H9 (cell line): ENCODE measurements around the gene EDEM1. TPM values are rescaled to one million over a fixed set of nuclear protein-coding genes. Genes with fewer than 3 reads are reported as not detected.

ENCODE experiments used
- DNase-seq: peaks from one replicate; pipeline ENCODE4 v3.0.0-alpha.2; 2017
- H2AFZ ChIP-seq: one replicate; pipeline ENCODE4 v1.6.1; 2013; ENCODE audit warnings: mild to moderate bottlenecking, low read length, control low read depth, moderate library complexity
- H2AK5ac ChIP-seq: 2 replicates; pipeline ENCODE4 v1.6.1; 2013; ENCODE audit warnings: low read length, control low read depth, mixed read lengths; ENCODE audit not compliant: insufficient read length
- H2BK120ac ChIP-seq: one replicate; pipeline ENCODE4 v1.6.1; 2013; ENCODE audit warnings: low read depth, mild to moderate bottlenecking, low read length, control low read depth, inconsistent platforms; ENCODE audit not compliant: poor library complexity, severe bottlenecking
- H2BK12ac ChIP-seq: 2 replicates; pipeline ENCODE4 v1.6.1; 2013; ENCODE audit warnings: low read length, control low read depth, mixed read lengths, low read depth; ENCODE audit not compliant: insufficient read length
- H2BK15ac ChIP-seq: 2 replicates; pipeline ENCODE4 v1.6.1; 2013; ENCODE audit warnings: low read depth, low read length, control low read depth
- H2BK20ac ChIP-seq: one replicate; pipeline ENCODE4 v1.6.1; 2013; ENCODE audit warnings: low read depth, mild to moderate bottlenecking, low read length, control low read depth, inconsistent platforms; ENCODE audit not compliant: poor library complexity, severe bottlenecking
- H2BK5ac ChIP-seq: 2 replicates; pipeline ENCODE4 v1.6.1; 2013; ENCODE audit warnings: low read length, control low read depth, mixed read lengths; ENCODE audit not compliant: insufficient read length
- H3K14ac ChIP-seq: 2 replicates; pipeline ENCODE4 v1.6.1; 2013; ENCODE audit warnings: low read length, control low read depth; ENCODE audit not compliant: insufficient read depth
- H3K18ac ChIP-seq: 2 replicates; pipeline ENCODE4 v1.6.1; 2013; ENCODE audit warnings: low read depth, mild to moderate bottlenecking, mixed read lengths, low read length, control low read depth; ENCODE audit not compliant: insufficient read length
- H3K23ac ChIP-seq: 2 replicates; pipeline ENCODE4 v1.6.1; 2013; ENCODE audit warnings: low read length, control low read depth, mixed read lengths, low read depth; ENCODE audit not compliant: insufficient read length
- H3K23me2 ChIP-seq: 2 replicates; pipeline ENCODE4 v1.6.1; 2013; ENCODE audit warnings: low read depth, mild to moderate bottlenecking, mixed read lengths, low read length, control low read depth; ENCODE audit not compliant: insufficient read length, poor library complexity, severe bottlenecking
- H3K27ac ChIP-seq: 2 replicates; pipeline ENCODE4 v1.5.1; 2013; ENCODE audit warnings: low read length, control low read depth, mixed read lengths, low read depth; ENCODE audit not compliant: insufficient read length
- H3K27me3 ChIP-seq: 2 replicates; pipeline ENCODE4 v1.6.1; 2013; ENCODE audit warnings: low read length, control low read depth, inconsistent platforms; ENCODE audit not compliant: insufficient read depth
- H3K4ac ChIP-seq: 2 replicates; pipeline ENCODE4 v1.6.1; 2013; ENCODE audit warnings: low read depth, mild to moderate bottlenecking, control low read depth, inconsistent platforms, low read length, moderate library complexity
- H3K4me1 ChIP-seq: 2 replicates; pipeline ENCODE4 v1.6.1; 2013; ENCODE audit warnings: low read length, control low read depth, inconsistent platforms; ENCODE audit not compliant: insufficient read depth
- H3K4me2 ChIP-seq: 2 replicates; pipeline ENCODE4 v1.6.1; 2013; ENCODE audit warnings: low read length, control low read depth, mixed read lengths; ENCODE audit not compliant: insufficient read length, insufficient read depth
- H3K56ac ChIP-seq: 2 replicates; pipeline ENCODE4 v1.6.1; 2013; ENCODE audit warnings: low read depth, mild to moderate bottlenecking, mixed read lengths, low read length, control low read depth; ENCODE audit not compliant: insufficient read length
- H3K79me1 ChIP-seq: 2 replicates; pipeline ENCODE4 v1.6.1; 2013; ENCODE audit warnings: low read depth, mild to moderate bottlenecking, moderate library complexity, low read length, control low read depth, inconsistent platforms; ENCODE audit not compliant: insufficient read depth, poor library complexity, severe bottlenecking
- H3K79me2 ChIP-seq: 2 replicates; pipeline ENCODE4 v1.6.1; 2013; ENCODE audit warnings: low read length, control low read depth, inconsistent platforms; ENCODE audit not compliant: insufficient read depth
- H3K9ac ChIP-seq: 2 replicates; pipeline ENCODE4 v1.6.1; 2013; ENCODE audit warnings: low read length, control low read depth, mixed read lengths; ENCODE audit not compliant: insufficient read length; ENCODE audit errors: extremely low read depth
- H3K9me3 ChIP-seq: one replicate; pipeline ENCODE4 v1.6.1; 2013; ENCODE audit warnings: low read depth, low read length, inconsistent platforms; ENCODE audit not compliant: control insufficient read depth
- H3T11ph ChIP-seq: one replicate; pipeline ENCODE4 v1.6.1; 2013; ENCODE audit warnings: mild to moderate bottlenecking, low read length, control low read depth, inconsistent platforms
- H4K20me1 ChIP-seq: one replicate; pipeline ENCODE4 v1.6.1; 2013; ENCODE audit not compliant: control insufficient read depth, insufficient read length, insufficient read depth
- H4K5ac ChIP-seq: 2 replicates; pipeline ENCODE4 v1.6.1; 2013; ENCODE audit warnings: low read depth, mild to moderate bottlenecking, mixed read lengths, low read length, control low read depth; ENCODE audit not compliant: insufficient read length
- H4K8ac ChIP-seq: replicated peaks from 2 replicates; pipeline ENCODE4 v1.6.1; 2013; ENCODE audit warnings: low read length, control low read depth, mixed read lengths, low read depth; ENCODE audit not compliant: insufficient read length
- H4K91ac ChIP-seq: 2 replicates; pipeline ENCODE4 v1.6.1; 2013; ENCODE audit warnings: low read depth, mild to moderate bottlenecking, moderate library complexity, mixed read lengths, low read length, control low read depth; ENCODE audit not compliant: insufficient read length
- H3K27ac Mint-ChIP-seq, 3 experiments: 2 replicates in 2 of 3; 3 replicates in 1 of 3; pipeline ENCODE4 v1.8.0; 2020 to 2021; ENCODE audit warnings: mixed read lengths in 3 of 3, mild to moderate bottlenecking in 1 of 3, moderate library complexity in 1 of 3
- H3K27me3 Mint-ChIP-seq: 2 replicates; pipeline ENCODE4 v1.8.0; 2021; ENCODE audit warnings: low read depth, mild to moderate bottlenecking, moderate library complexity, mixed read lengths
- H3K36me3 Mint-ChIP-seq, 3 experiments: 2 replicates in 2 of 3; 3 replicates in 1 of 3; pipeline ENCODE4 v1.8.0; 2020 to 2021; ENCODE audit warnings: low read depth in 3 of 3, mixed read lengths in 3 of 3; ENCODE audit not compliant: insufficient read depth in 1 of 3
- H3K4me1 Mint-ChIP-seq, 2 experiments: 2 replicates each; pipeline ENCODE4 v1.8.0; 2020; ENCODE audit warnings: mixed read lengths in 2 of 2
- H3K4me3 Mint-ChIP-seq, 2 experiments: 2 replicates in 1 of 2; 3 replicates in 1 of 2; pipeline ENCODE4 v1.8.0; 2020 to 2021; ENCODE audit warnings: mild to moderate bottlenecking in 2 of 2, mixed read lengths in 2 of 2, moderate library complexity in 1 of 2
- H3K9me3 Mint-ChIP-seq, 2 experiments: 2 replicates in 1 of 2; 3 replicates in 1 of 2; pipeline ENCODE4 v1.8.0; 2020; ENCODE audit warnings: mild to moderate bottlenecking in 2 of 2, mixed read lengths in 2 of 2, moderate library complexity in 1 of 2
- WGBS: extraction: QIAGEN DNeasy Blood & Tissue Kit; methylation state at CpG from one replicate; pipeline ENCODE4 v1.1.7; 2013; ENCODE audit warnings: missing lambda C conversion rate, low lambda C conversion rate, mixed read lengths; ENCODE audit not compliant: insufficient read length; ENCODE audit errors: extremely low coverage; 5-methylcytosine and 5-hydroxymethylcytosine counted together
- total RNA-seq: library from RNA; stranded (reverse); gene quantifications from 2 replicates; pipeline ENCODE4 v1.2.1, GENCODE V29; 2021
- TF ChIP-seq, protein P1 (sequence below): fragments of 200-600 bp; sonication (generic); conservative IDR thresholded peaks from 3 replicates; pipeline ENCODE4 v1.8.0; 2021; ENCODE audit warnings: antibody characterized with exemption, mild to moderate bottlenecking

The EDEM1 gene
- total RNA-seq, 1 experiment from 2014 or later = 11.7 TPM

DNA sequence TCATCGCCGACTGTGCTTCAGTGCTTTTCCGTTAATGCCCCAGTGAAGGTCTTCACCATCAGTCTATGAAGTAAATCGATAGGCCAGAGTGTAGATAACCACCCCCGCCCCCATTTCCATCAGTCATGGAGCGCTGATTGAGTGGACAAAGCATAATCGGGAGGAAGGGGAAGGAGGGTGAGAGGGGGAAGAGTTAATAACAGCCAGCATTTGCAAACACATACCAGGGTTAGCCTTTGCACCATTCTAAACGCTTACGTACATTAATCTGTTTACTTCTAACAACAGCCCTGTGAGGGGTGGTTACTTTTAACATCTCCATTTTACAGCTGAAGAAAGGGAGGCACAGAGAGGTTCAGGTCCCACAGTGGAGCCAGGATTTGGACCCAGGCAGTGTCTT lies 26.8 kb downstream of the EDEM1 start:
- H3K56ac ChIP-seq = no peak overlapping the region
- Mint-ChIP-seq H3K36me3 (peaks cover 56 to 70% (median 66%) of the 10 kb centered on the region in 3 experiments), H3K27ac (peak overlapping the region in 2 of 3 experiments; percentile 91 to 98; a peak in 5 of 7 replicates), H3K4me3 (peak overlapping the region in 1 of 2 experiments; percentile 46; a peak in 3 of 5 replicates), H3K4me1 (peaks cover 42 to 55% of the 10 kb centered on the region in 2 experiments), H3K27me3 (no peaks in the 10 kb centered on the region), H3K9me3 (peaks cover 0 to 2% of the 10 kb centered on the region in 2 experiments; a peak in 2 of 5 replicates)
- H3K79me2 ChIP-seq = 0 out of 2 replicates have a peak, but pooled peaks cover 3% of the 10 kb centered on the region
- no peak overlapping the region for H4K91ac ChIP-seq
- H4K5ac ChIP-seq = no peak overlapping the region
- no peaks in the 10 kb centered on the region for H4K20me1 ChIP-seq
- no peak overlapping the region for H3K23ac ChIP-seq
- H3K4ac ChIP-seq = no peak overlapping the region
- no peak overlapping the region for H3K4me2 ChIP-seq
- TF ChIP-seq, protein P1, sequence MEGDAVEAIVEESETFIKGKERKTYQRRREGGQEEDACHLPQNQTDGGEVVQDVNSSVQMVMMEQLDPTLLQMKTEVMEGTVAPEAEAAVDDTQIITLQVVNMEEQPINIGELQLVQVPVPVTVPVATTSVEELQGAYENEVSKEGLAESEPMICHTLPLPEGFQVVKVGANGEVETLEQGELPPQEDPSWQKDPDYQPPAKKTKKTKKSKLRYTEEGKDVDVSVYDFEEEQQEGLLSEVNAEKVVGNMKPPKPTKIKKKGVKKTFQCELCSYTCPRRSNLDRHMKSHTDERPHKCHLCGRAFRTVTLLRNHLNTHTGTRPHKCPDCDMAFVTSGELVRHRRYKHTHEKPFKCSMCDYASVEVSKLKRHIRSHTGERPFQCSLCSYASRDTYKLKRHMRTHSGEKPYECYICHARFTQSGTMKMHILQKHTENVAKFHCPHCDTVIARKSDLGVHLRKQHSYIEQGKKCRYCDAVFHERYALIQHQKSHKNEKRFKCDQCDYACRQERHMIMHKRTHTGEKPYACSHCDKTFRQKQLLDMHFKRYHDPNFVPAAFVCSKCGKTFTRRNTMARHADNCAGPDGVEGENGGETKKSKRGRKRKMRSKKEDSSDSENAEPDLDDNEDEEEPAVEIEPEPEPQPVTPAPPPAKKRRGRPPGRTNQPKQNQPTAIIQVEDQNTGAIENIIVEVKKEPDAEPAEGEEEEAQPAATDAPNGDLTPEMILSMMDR = no peak
- peaks cover 9% of the 10 kb centered on the region; the same call in 1 of the 2 replicates for H3K4me1 ChIP-seq
- no peak overlapping the region for H2BK15ac ChIP-seq
- H2AFZ ChIP-seq = no peak overlapping the region
- no peak overlapping the region for H2BK5ac ChIP-seq
- H2BK12ac ChIP-seq = no peak overlapping the region
- H3K9me3 ChIP-seq = no peaks in the 10 kb centered on the region
- H2BK120ac ChIP-seq = no peak overlapping the region
- no peak overlapping the region for H3K18ac ChIP-seq
- no peaks in the 10 kb centered on the region for H3K79me1 ChIP-seq
- no peak overlapping the region for H2BK20ac ChIP-seq
- H3K23me2 ChIP-seq = no peaks in the 10 kb centered on the region
- no peak for DNase-seq
- H4K8ac ChIP-seq = no peak overlapping the region
- H3K9ac ChIP-seq = no peak overlapping the region
- WGBS = no CpG with 5 or more reads among the region's 9 CpGs
- H3K14ac ChIP-seq = no peak overlapping the region
- H3T11ph ChIP-seq = no peak overlapping the region
- no peaks in the 10 kb centered on the region for H3K27me3 ChIP-seq
- no peak overlapping the region for H3K27ac ChIP-seq
- no peak overlapping the region for H2AK5ac ChIP-seq
